H1 (cell line): ENCODE data around the gene ACTG2. TPM values are rescaled to one million over a fixed set of nuclear protein-coding genes. Genes with fewer than 3 reads are reported as not detected.

ENCODE experiments used
- CTCF ChIA-PET: fragments of 300-600 bp; sonication (Branson Sonifier 250); formaldehyde crosslinking; loops from one replicate; lab custom pipeline; 2021; ENCODE audit not compliant: partially characterized antibody; lab: Charles Lee
- POLR2A ChIA-PET: fragments of 300-600 bp; sonication (Branson Sonifier 250); formaldehyde crosslinking; loops from one replicate; lab custom pipeline; 2021; ENCODE audit warnings: inconsistent platforms; ENCODE audit not compliant: partially characterized antibody; lab: Charles Lee
- DNase-seq, 2 experiments: peaks; one replicate each; pipeline versions ENCODE4 v3.0.0 to v3.0.0-alpha.2; 2010 to 2022; ENCODE audit warnings: low spot score in 2 of 2, low read depth in 1 of 2, mixed read lengths in 1 of 2
- FAIRE-seq: peaks from 2 replicates; lab custom pipeline; 2011; peaks lifted over from hg19 to GRCh38; lab: Jason Lieb, UNC
- H2AFZ ChIP-seq: 2 replicates; pipeline ENCODE4 v1.8.1; 2012; ENCODE audit warnings: low read length, inconsistent platforms
- H2AK5ac ChIP-seq: 2 replicates; pipeline ENCODE4 v1.6.1; 2013; ENCODE audit warnings: low read depth, low read length
- H2BK120ac ChIP-seq: replicated peaks from 2 replicates; pipeline ENCODE3; 2013; ENCODE audit warnings: low read depth, low read length, inconsistent platforms
- H2BK12ac ChIP-seq: 2 replicates; pipeline ENCODE4 v1.6.1; 2013; ENCODE audit warnings: low read depth, low read length
- H2BK15ac ChIP-seq: 2 replicates; pipeline ENCODE4 v1.6.1; 2013; ENCODE audit warnings: low read length
- H2BK20ac ChIP-seq: 2 replicates; pipeline ENCODE4 v1.6.1; 2013; ENCODE audit warnings: low read length
- H2BK5ac ChIP-seq: 2 replicates; pipeline ENCODE4 v1.6.1; 2013; ENCODE audit warnings: low read depth, low read length
- H3K14ac ChIP-seq: 2 replicates; pipeline ENCODE4 v1.6.1; 2013; ENCODE audit warnings: inconsistent platforms; ENCODE audit not compliant: insufficient read length
- H3K18ac ChIP-seq: 2 replicates; pipeline ENCODE4 v1.6.1; 2013; ENCODE audit warnings: low read length; ENCODE audit errors: extremely low read depth
- H3K23ac ChIP-seq: 2 replicates; pipeline ENCODE4 v1.6.1; 2013; ENCODE audit warnings: inconsistent platforms; ENCODE audit not compliant: insufficient read length
- H3K23me2 ChIP-seq: 2 replicates; pipeline ENCODE4 v1.6.1; 2013; ENCODE audit warnings: low read depth, low read length
- H3K27ac ChIP-seq: 2 replicates; pipeline ENCODE4 v1.6.1; 2011; ENCODE audit warnings: low read depth, low read length, inconsistent platforms
- H3K27me3 ChIP-seq, 4 experiments: replicated peaks in 1 of 4; 1 replicate in 1 of 4; 2 replicates in 3 of 4; pipeline versions ENCODE4 v1.6.1 to v1.8.1; 2011 to 2013; ENCODE audit warnings: low read length in 3 of 4, mild to moderate bottlenecking in 3 of 4, inconsistent platforms in 2 of 4, mixed read lengths in 2 of 4, moderate library complexity in 1 of 4; ENCODE audit not compliant: control insufficient read depth in 3 of 4, insufficient read depth in 3 of 4; ENCODE audit errors: extremely low read depth in 1 of 4
- H3K36me3 ChIP-seq, 4 experiments: 2 replicates each; pipeline versions ENCODE4 v1.6.1 to v1.8.1; 2011 to 2013; ENCODE audit warnings: mild to moderate bottlenecking in 4 of 4, low read length in 3 of 4, moderate library complexity in 2 of 4, control low read depth in 1 of 4, inconsistent platforms in 1 of 4; ENCODE audit not compliant: insufficient read depth in 4 of 4, control insufficient read depth in 2 of 4
- H3K4ac ChIP-seq: replicated peaks from 2 replicates; pipeline ENCODE3; 2013; ENCODE audit warnings: low read length, low read depth, mixed read lengths, inconsistent platforms; ENCODE audit not compliant: insufficient read length
- H3K4me1 ChIP-seq, 4 experiments: replicated peaks in 1 of 4; 1 replicate in 1 of 4; 2 replicates in 3 of 4; pipeline versions ENCODE4 v1.6.1 to v1.8.1; 2011 to 2013; ENCODE audit warnings: low read length in 3 of 4, inconsistent platforms in 2 of 4, mixed read lengths in 1 of 4; ENCODE audit not compliant: insufficient read depth in 4 of 4, control insufficient read depth in 3 of 4
- H3K4me2 ChIP-seq, 2 experiments: 2 replicates each; pipeline versions ENCODE4 v1.6.1 to v1.8.1; 2011 to 2013; ENCODE audit warnings: low read depth in 2 of 2, low read length in 2 of 2, control low read depth in 1 of 2, inconsistent platforms in 1 of 2, mild to moderate bottlenecking in 1 of 2; ENCODE audit not compliant: insufficient read depth in 1 of 2
- H3K4me3 ChIP-seq, 4 experiments: fragments of 200-600, 300-600 bp in 1 of 4; sonication (generic), shearing (Covaris generic), sonication (Bioruptor Twin) in 1 of 4; 2 replicates each; pipeline versions ENCODE4 v1.5.1 to v1.8.1; 2011 to 2016; ENCODE audit warnings: low read length in 4 of 4, low read depth in 3 of 4, control low read depth in 2 of 4, inconsistent platforms in 2 of 4, mild to moderate bottlenecking in 2 of 4, mixed read lengths in 1 of 4, moderate library complexity in 1 of 4; ENCODE audit not compliant: insufficient read depth in 2 of 4; ENCODE audit errors: extremely low read depth in 1 of 4
- H3K56ac ChIP-seq: replicated peaks from 2 replicates; pipeline ENCODE3; 2013; ENCODE audit warnings: low read depth, mild to moderate bottlenecking, mixed read lengths, low read length, inconsistent platforms; ENCODE audit not compliant: insufficient read length
- H3K79me1 ChIP-seq: 2 replicates; pipeline ENCODE4 v1.6.1; 2013; ENCODE audit warnings: low read depth, low read length, control low read depth
- H3K79me2 ChIP-seq, 2 experiments: 2 replicates each; pipeline versions ENCODE4 v1.6.1 to v1.8.1; 2012 to 2013; ENCODE audit warnings: low read length in 2 of 2, mild to moderate bottlenecking in 2 of 2, inconsistent platforms in 1 of 2; ENCODE audit not compliant: insufficient read depth in 2 of 2, control insufficient read depth in 1 of 2
- H3K9ac ChIP-seq, 4 experiments: replicated peaks in 1 of 4; 1 replicate in 1 of 4; 2 replicates in 3 of 4; pipeline versions ENCODE4 v1.6.1 to v1.8.1; 2011 to 2013; ENCODE audit warnings: low read depth in 3 of 4, low read length in 3 of 4, control low read depth in 2 of 4, mild to moderate bottlenecking in 2 of 4, moderate library complexity in 2 of 4, inconsistent platforms in 1 of 4; ENCODE audit errors: extremely low read depth in 1 of 4
- H3K9me3 ChIP-seq, 2 experiments: 2 replicates each; pipeline versions ENCODE4 v1.6.1 to v1.8.1; 2012 to 2013; ENCODE audit warnings: mild to moderate bottlenecking in 2 of 2, moderate library complexity in 2 of 2, control low read depth in 1 of 2, inconsistent platforms in 1 of 2, low read depth in 1 of 2, low read length in 1 of 2, mixed read lengths in 1 of 2; ENCODE audit not compliant: insufficient read depth in 2 of 2
- H4K20me1 ChIP-seq, 2 experiments: replicated peaks in 1 of 2; 2 replicates each; pipeline versions ENCODE3 to v1.8.1; 2011 to 2013; ENCODE audit warnings: inconsistent platforms in 2 of 2, low read length in 2 of 2, mild to moderate bottlenecking in 1 of 2; ENCODE audit not compliant: insufficient read depth in 2 of 2, control insufficient read depth in 1 of 2
- H4K5ac ChIP-seq: 2 replicates; pipeline ENCODE4 v1.6.1; 2013; ENCODE audit warnings: low read length, low read depth, mixed read lengths, inconsistent platforms; ENCODE audit not compliant: insufficient read length
- H4K8ac ChIP-seq: 2 replicates; pipeline ENCODE4 v1.8.0; 2013; ENCODE audit warnings: mild to moderate bottlenecking, moderate library complexity, low read length, inconsistent platforms; ENCODE audit not compliant: insufficient read depth; ENCODE audit errors: extremely low read depth
- H4K91ac ChIP-seq: replicated peaks from 2 replicates; pipeline ENCODE3; 2013; ENCODE audit warnings: low read length, mixed read lengths, inconsistent platforms; ENCODE audit not compliant: insufficient read length
- BRCA1 ChIP-seq: IDR thresholded peaks from 2 replicates; pipeline ENCODE4 v1.6.1; 2012; ENCODE audit warnings: low read depth, low read length, improper control_type of control experiment
- CHD2 ChIP-seq: IDR thresholded peaks from 2 replicates; pipeline ENCODE4 v1.6.1; 2012; ENCODE audit warnings: low read length, improper control_type of control experiment
- EZH2 ChIP-seq: fragments of 200-600 bp; sonication (generic); IDR thresholded peaks from 2 replicates; pipeline ENCODE4 v1.7.1; 2012; ENCODE audit warnings: low read depth, mild to moderate bottlenecking, moderate library complexity, low read length, inconsistent platforms; ENCODE audit not compliant: severe bottlenecking
- GTF2F1 ChIP-seq: IDR thresholded peaks from 2 replicates; pipeline ENCODE4 v1.6.1; 2012; ENCODE audit warnings: low read depth, low read length, improper control_type of control experiment, borderline replicate concordance
- JUN ChIP-seq: IDR thresholded peaks from 2 replicates; pipeline ENCODE4 v1.6.1; 2011; ENCODE audit warnings: low read depth, mild to moderate bottlenecking, improper control_type of control experiment, low read length
- RNF2 ChIP-seq: fragments of 200-900, 300-1000 bp; sonication (generic); IDR thresholded peaks from 2 replicates; pipeline ENCODE4 v1.7.1; 2016; ENCODE audit warnings: borderline replicate concordance, low read depth, mild to moderate bottlenecking, antibody characterized with exemption, low read length; ENCODE audit not compliant: poor library complexity, severe bottlenecking; ENCODE audit errors: missing control alignments
- RXRA ChIP-seq: IDR thresholded peaks from 2 replicates; pipeline ENCODE4 v1.6.1; 2011; ENCODE audit warnings: low read depth, mild to moderate bottlenecking, low read length, moderate library complexity; ENCODE audit not compliant: insufficient read depth
- TAF1 ChIP-seq: IDR thresholded peaks from 2 replicates; pipeline ENCODE4 v1.6.1; 2011; ENCODE audit warnings: mild to moderate bottlenecking, low read depth, low read length
- TBP ChIP-seq: IDR thresholded peaks from 2 replicates; pipeline ENCODE4 v1.6.1; 2011; ENCODE audit warnings: low read depth, low read length, improper control_type of control experiment
- TEAD4 ChIP-seq: IDR thresholded peaks from 2 replicates; pipeline ENCODE4 v1.6.1; 2012; ENCODE audit warnings: low read depth, low read length, inconsistent platforms, mixed read lengths
- WGBS, 2 experiments: shearing (Covaris generic) in 1 of 2; methylation state at CpG; one replicate each; pipeline versions ENCODE4 v1.1.6 to v1.1.7; 2013 to 2015; ENCODE audit warnings: low lambda C conversion rate in 2 of 2, mixed read lengths in 2 of 2, inconsistent platforms in 1 of 2, low coverage in 1 of 2, missing lambda C conversion rate in 1 of 2; ENCODE audit not compliant: insufficient replicate concordance in 2 of 2, insufficient coverage in 1 of 2, insufficient read length in 1 of 2; ENCODE audit errors: extremely low coverage in 1 of 2, missing lambda C conversion rate in 1 of 2; 5-methylcytosine and 5-hydroxymethylcytosine counted together
- polyA plus RNA-seq, 7 experiments: library from polyadenylated mRNA; depleted of rRNA in 3 of 7; stranded (reverse) in 5 of 7; unstranded in 2 of 7; fragments of >200 nt in 5 of 7; fragments of 200-250 nt in 2 of 7; gene quantifications; 1 replicate in 5 of 7; 2 replicates in 1 of 7; 4 replicates in 1 of 7; pipeline versions ENCODE4 v1.2.1 to v1.2.3, GENCODE V29; 2011 to 2013; ENCODE audit warnings: missing spikeins in 2 of 7, mixed read lengths in 2 of 7
- total RNA-seq: library from RNA; stranded (reverse); fragmentation: NEBNext Ultra II Directional; extraction: Animal tissue kit (Norgen Biotek cat#: 25700); gene quantifications from 2 replicates; pipeline ENCODE4 v1.2.1, GENCODE V29; 2021
- TF ChIP-seq, protein P1 (sequence below), 3 experiments: IDR thresholded peaks; 1 replicate in 2 of 3; 2 replicates in 1 of 3; pipeline versions ENCODE4 v1.5.1 to v1.6.1; 2011; ENCODE audit warnings: low read length in 3 of 3, mild to moderate bottlenecking in 3 of 3, inconsistent platforms in 2 of 3, low read depth in 1 of 3, moderate library complexity in 1 of 3; ENCODE audit not compliant: insufficient read depth in 1 of 3; ENCODE audit errors: control extremely low read depth in 1 of 3

The ACTG2 gene
- total and polyA plus RNA-seq, 2 of the 8 experiments (the other 6 are each of a cell fraction or from before 2014, with no cell fraction given) = 6.2 to 13.7 TPM

DNA sequence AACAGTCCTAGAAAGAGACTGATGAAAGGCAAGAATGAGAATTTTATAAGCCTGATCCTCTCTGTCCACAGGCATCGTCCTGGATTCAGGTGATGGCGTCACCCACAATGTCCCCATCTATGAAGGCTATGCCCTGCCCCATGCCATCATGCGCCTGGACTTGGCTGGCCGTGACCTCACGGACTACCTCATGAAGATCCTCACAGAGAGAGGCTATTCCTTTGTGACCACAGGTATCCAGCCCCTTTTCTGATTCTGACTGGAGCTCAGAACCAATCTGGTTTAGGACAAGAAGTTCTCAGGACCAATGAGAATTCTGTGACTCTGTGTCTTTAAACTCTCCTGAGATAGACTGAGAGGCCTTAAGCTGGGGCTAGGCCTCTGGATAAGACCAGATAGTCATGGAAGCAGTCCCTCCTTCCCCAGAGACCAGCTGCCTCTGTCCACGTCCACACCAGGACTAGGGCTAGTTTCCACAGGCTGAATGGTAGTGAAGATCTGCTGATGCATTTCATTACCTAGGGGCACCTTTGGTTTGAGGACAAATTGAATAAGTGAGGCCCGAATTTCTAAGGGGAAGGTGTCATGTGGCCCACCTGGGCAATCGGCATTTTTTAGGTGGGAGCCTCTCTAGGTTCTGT lies 20.7 kb downstream of the ACTG2 start:
- Histone ChIP-seq H3K4me2 (no peak overlapping the region), H3K36me3 (no peaks in the 10 kb centered on the region), H2AFZ (peak overlapping the region; percentile 44; the same call in 1 of the 2 replicates), H3K9me3 (no peaks in the 10 kb centered on the region), H2BK20ac (no peak overlapping the region), H3K79me2 (no peaks in the 10 kb centered on the region), H3K23ac (no peak overlapping the region), H3K4me3 (no peak overlapping the region), H2BK120ac (no peak overlapping the region), H4K91ac (no peak overlapping the region), H2BK15ac (no peak overlapping the region), H3K23me2 (no peaks in the 10 kb centered on the region), H2AK5ac (no peak overlapping the region), H3K18ac (no peak overlapping the region), H3K56ac (no peak overlapping the region), H3K9ac (no peak overlapping the region), H3K27me3 (no peaks in the 10 kb centered on the region), H2BK5ac (no peak overlapping the region), H3K4me1 (no peaks in the 10 kb centered on the region), H4K8ac (no peak overlapping the region), H3K4ac (no peak overlapping the region), H4K20me1 (no peaks in the 10 kb centered on the region), H3K79me1 (no peaks in the 10 kb centered on the region), H2BK12ac (no peak overlapping the region), H4K5ac (no peak overlapping the region), H3K27ac (no peak overlapping the region), H3K14ac (no peak overlapping the region)
- no peak for DNase-seq
- ChIA-PET POLR2A (no interaction called here), CTCF (interaction anchor here (1.3 to 3.2 kb wide), 2 partner anchors 9 to 21 kb away, joined by 3 to 21 read pairs; partner anchors contain the start of gene ACTG2)
- FAIRE-seq = no peak
- WGBS, 2 experiments = 93% methylated on average over 8 of the region's 8 CpGs; no CpG with 5 or more reads in 1 of the 2 experiments
- no peak for TF ChIP-seq RXRA
- no peak for TF ChIP-seq GTF2F1
- TF ChIP-seq TBP = no peak
- no peak for TF ChIP-seq CHD2
- TF ChIP-seq TEAD4 = no peak
- TF ChIP-seq, protein P1, sequence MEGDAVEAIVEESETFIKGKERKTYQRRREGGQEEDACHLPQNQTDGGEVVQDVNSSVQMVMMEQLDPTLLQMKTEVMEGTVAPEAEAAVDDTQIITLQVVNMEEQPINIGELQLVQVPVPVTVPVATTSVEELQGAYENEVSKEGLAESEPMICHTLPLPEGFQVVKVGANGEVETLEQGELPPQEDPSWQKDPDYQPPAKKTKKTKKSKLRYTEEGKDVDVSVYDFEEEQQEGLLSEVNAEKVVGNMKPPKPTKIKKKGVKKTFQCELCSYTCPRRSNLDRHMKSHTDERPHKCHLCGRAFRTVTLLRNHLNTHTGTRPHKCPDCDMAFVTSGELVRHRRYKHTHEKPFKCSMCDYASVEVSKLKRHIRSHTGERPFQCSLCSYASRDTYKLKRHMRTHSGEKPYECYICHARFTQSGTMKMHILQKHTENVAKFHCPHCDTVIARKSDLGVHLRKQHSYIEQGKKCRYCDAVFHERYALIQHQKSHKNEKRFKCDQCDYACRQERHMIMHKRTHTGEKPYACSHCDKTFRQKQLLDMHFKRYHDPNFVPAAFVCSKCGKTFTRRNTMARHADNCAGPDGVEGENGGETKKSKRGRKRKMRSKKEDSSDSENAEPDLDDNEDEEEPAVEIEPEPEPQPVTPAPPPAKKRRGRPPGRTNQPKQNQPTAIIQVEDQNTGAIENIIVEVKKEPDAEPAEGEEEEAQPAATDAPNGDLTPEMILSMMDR (IDR thresholded peaks at IDR 0.05; ENCODE audit: control extremely low read depth in 1 of 3, insufficient read depth in 1 of 3, low read depth in 1 of 3, low read length in 3 of 3) = no peak
- TF ChIP-seq TAF1 = no peak
- no peak for TF ChIP-seq RNF2
- TF ChIP-seq JUN = no peak
- TF ChIP-seq EZH2 = no peak
- no peak for TF ChIP-seq BRCA1
